HFFc6 (cell line): ENCODE data around the gene SP100. TPM values are rescaled to one million over a fixed set of nuclear protein-coding genes. Genes with fewer than 3 reads are reported as not detected.

ENCODE experiments used
- DNase-seq: peaks from one replicate; pipeline ENCODE4 v3.0.0-alpha.2; 2018
- H3K27ac Mint-ChIP-seq: 2 replicates; pipeline ENCODE4 v1.8.0; 2020; ENCODE audit warnings: mild to moderate bottlenecking, mixed read lengths
- H3K27me3 Mint-ChIP-seq: 2 replicates; pipeline ENCODE4 v1.8.0; 2021; ENCODE audit warnings: mild to moderate bottlenecking, moderate library complexity, mixed read lengths; ENCODE audit not compliant: insufficient read depth
- H3K36me3 Mint-ChIP-seq: 2 replicates; pipeline ENCODE4 v1.8.0; 2021; ENCODE audit warnings: low read depth, mixed read lengths
- H3K4me1 Mint-ChIP-seq: 2 replicates; pipeline ENCODE4 v1.8.0; 2020; ENCODE audit warnings: low read depth, mixed read lengths
- H3K4me3 Mint-ChIP-seq: 2 replicates; pipeline ENCODE4 v1.8.0; 2020; ENCODE audit warnings: mild to moderate bottlenecking, moderate library complexity, mixed read lengths
- H3K9me3 Mint-ChIP-seq: 2 replicates; pipeline ENCODE4 v1.8.0; 2020; ENCODE audit warnings: mild to moderate bottlenecking, mixed read lengths
- CTCF ChIP-seq: fragments of 200-600 bp; sonication (generic); IDR thresholded peaks from 2 replicates; pipeline ENCODE4 v1.5.0; 2021; ENCODE audit warnings: antibody characterized with exemption, mild to moderate bottlenecking
- total RNA-seq, 6 experiments: library from RNA; stranded (reverse); fragmentation: NEBNext Ultra II Directional; extraction: Animal tissue kit (Norgen Biotek cat#: 25700); gene quantifications; 2 replicates in 1 of 6; 3 replicates in 5 of 6; pipeline ENCODE4 v1.2.3, GENCODE V29; 2021

Gene SP100
- total RNA-seq, 6 experiments from 2014 or later = 70.5 to 74.9 (median 72.8) TPM

GRCh38 chr2:230552181-230552580 is 136.2 kb downstream of the SP100 start:
- Mint-ChIP-seq H3K36me3 (no peaks in the 10 kb centered on the region), H3K27ac (no peak overlapping the region), H3K4me3 (no peak overlapping the region), H3K27me3 (peaks cover 6% of the 10 kb centered on the region), H3K4me1 (no peaks in the 10 kb centered on the region), H3K9me3 (peaks cover 10% of the 10 kb centered on the region)
- no peak for TF ChIP-seq CTCF
- no peak for DNase-seq

- peaks cover 8% of the 10 kb centered on the region for H3K27me3 Mint-ChIP-seq
- no peak for DNase-seq
- H3K4me1 Mint-ChIP-seq = no peaks in the 10 kb centered on the region
- no peak for TF ChIP-seq CTCF
- H3K9me3 Mint-ChIP-seq = peaks cover 10% of the 10 kb centered on the region
- H3K27ac Mint-ChIP-seq = no peak overlapping the region
- H3K36me3 Mint-ChIP-seq = no peaks in the 10 kb centered on the region
- H3K4me3 Mint-ChIP-seq = no peak overlapping the region
Measured at GRCh38 chr2:230557065-230557464, 141.1 kb downstream of the SP100 start.

GRCh38 chr2:230564805-230565779 is 149.1 kb downstream of the SP100 start:
- H3K27me3 Mint-ChIP-seq = peaks cover under 1% of the 10 kb centered on the region; the same call in 1 of the 2 replicates
- H3K27ac Mint-ChIP-seq = no peak overlapping the region
- no peak overlapping the region for H3K4me3 Mint-ChIP-seq
- no peaks in the 10 kb centered on the region for H3K9me3 Mint-ChIP-seq
- no peaks in the 10 kb centered on the region for H3K36me3 Mint-ChIP-seq
- DNase-seq = no peak
- TF ChIP-seq CTCF = no peak
- no peaks in the 10 kb centered on the region for H3K4me1 Mint-ChIP-seq

GRCh38 chr2:230569298-230569697 is 153.3 kb downstream of the SP100 start:
- Mint-ChIP-seq H3K9me3 (no peaks in the 10 kb centered on the region; the same call in 1 of the 2 replicates), H3K27ac (no peak overlapping the region), H3K4me1 (no peaks in the 10 kb centered on the region), H3K4me3 (no peak overlapping the region), H3K36me3 (0 out of 2 replicates have a peak, but pooled peaks cover 4% of the 10 kb centered on the region), H3K27me3 (peaks cover 13% of the 10 kb centered on the region)
- DNase-seq = no peak
- TF ChIP-seq CTCF = no peak

- H3K36me3 Mint-ChIP-seq = 0 out of 2 replicates have a peak, but pooled peaks cover 4% of the 10 kb centered on the region
- no peaks in the 10 kb centered on the region; the same call in none of the 2 replicates for H3K9me3 Mint-ChIP-seq
- H3K4me3 Mint-ChIP-seq = no peak overlapping the region
- H3K4me1 Mint-ChIP-seq = no peaks in the 10 kb centered on the region
- H3K27me3 Mint-ChIP-seq = peaks cover 15% of the 10 kb centered on the region
- H3K27ac Mint-ChIP-seq = no peak overlapping the region
- TF ChIP-seq CTCF = no peak
- no peak for DNase-seq
Measured at GRCh38 chr2:230570987-230571386, 155.0 kb downstream of the SP100 start.
